ENCODE measurements around the gene SHQ1. TPM values are rescaled to one million over a fixed set of nuclear protein-coding genes. Genes with fewer than 3 reads are reported as not detected.

SHQ1 gene
- 12.3 TPM for total RNA-seq

DNA sequence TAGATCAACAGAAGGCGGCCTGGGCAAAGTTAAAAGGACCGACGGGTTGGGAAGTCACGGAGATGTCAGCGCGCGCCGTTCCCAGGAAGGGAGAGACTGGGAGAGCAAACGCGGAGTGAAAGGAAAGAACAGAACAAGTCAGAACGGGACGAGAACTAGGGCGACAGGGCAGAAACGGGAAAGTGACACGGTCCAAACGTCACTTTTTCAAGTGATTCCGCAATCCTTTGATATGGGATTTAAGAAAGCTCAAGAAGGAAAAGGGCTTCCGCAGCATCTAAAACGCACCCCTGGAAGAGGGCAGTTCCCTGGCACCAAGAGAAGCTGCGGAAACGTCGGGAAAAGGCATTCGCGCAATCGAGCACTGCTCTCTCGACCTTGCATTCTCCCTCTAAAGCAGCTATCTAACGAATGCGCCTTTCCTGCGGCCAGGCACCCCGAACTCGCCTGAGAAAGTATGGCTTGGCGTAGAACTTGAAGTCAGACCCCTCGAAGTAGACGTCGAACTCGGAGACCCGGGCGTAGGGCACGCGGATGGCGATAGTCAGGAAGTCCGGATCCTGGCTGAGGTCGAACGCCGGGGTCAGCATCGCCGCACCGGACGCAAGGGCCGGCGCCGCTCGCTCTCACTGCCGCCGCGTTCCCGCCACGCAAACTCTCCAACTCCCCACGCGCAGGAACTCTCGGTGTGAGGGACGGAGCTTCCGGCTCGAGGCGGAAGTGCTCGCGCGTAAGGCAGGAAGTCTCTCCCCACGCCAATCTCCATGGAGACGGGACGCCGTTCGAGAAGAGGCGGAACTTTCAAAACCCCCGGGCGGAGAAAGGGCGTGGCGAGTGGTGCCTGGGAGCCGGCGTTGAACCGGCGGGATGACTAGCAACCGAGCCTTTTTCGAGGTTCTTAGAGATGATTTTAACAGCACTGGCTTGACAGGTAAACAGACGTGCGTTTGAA lies at the start of gene SHQ1:
Gene SHQ1 (minus strand): TSS at position 695 of the 952 bp plus-strand sequence. CDS start 105 bp downstream, at position 590.
- no peaks in the 10 kb centered on the region for H3K36me3 ChIP-seq
- peaks cover 21% of the 10 kb centered on the region for H3K4me1 ChIP-seq
- DNase-seq (ENCODE audit: extremely low spot score in 2 of 2) = peak in 1 of 2 donors; percentile 93
- H3K9me3 ChIP-seq = no peaks in the 10 kb centered on the region
- H3K4me3 ChIP-seq = peak within 1 kb of the TSS; percentile 74 to 85
- intact Hi-C loops (cut with DNase I) = loop anchor here (2.0 to 10.0 kb wide), 2 partner anchors 149 to 207 kb away; partner anchors contain the start of gene PPP4R2
- no peaks in the 10 kb centered on the region for H3K27me3 ChIP-seq
- TF ChIP-seq POLR2AphosphoS5 (IDR thresholded peaks at IDR 0.05; ENCODE audit: insufficient read depth in 1 of 2, low read depth in 1 of 2) = peak; percentile 84 to 89
- TF ChIP-seq POLR2A (IDR thresholded peaks at IDR 0.05) = no peak
- H3K27ac ChIP-seq = peak within 1 kb of the TSS; percentile 70

DNA sequence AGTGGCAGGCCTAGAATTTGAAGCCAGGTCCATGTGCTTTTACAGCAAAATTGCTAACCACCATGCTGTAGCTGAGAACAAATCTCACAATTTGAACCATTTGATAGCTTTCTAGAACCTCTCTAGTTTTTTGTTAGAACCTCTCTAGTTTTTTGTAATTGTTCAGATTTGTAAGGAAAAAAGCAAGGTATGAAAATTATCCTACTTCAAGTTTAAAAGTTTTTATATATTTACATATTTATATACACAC lies 49.4 kb upstream of the SHQ1 start:
- DNase-seq (ENCODE audit: extremely low spot score in 2 of 2) = no peak
- intact Hi-C loops (cut with DNase I) = no loop called here
- Histone ChIP-seq H3K4me1 (peaks cover 28% of the 10 kb centered on the region), H3K27ac (peak overlapping the region; percentile 20), H3K9me3 (no peaks in the 10 kb centered on the region), H3K4me3 (no peak overlapping the region), H3K27me3 (no peaks in the 10 kb centered on the region), H3K36me3 (no peaks in the 10 kb centered on the region)
- TF ChIP-seq POLR2AphosphoS5 (IDR thresholded peaks at IDR 0.05; ENCODE audit: insufficient read depth in 1 of 2, low read depth in 1 of 2) (no peak), POLR2A (IDR thresholded peaks at IDR 0.05) (no peak), CTCF (IDR thresholded peaks at IDR 0.05) (no peak)

DNA sequence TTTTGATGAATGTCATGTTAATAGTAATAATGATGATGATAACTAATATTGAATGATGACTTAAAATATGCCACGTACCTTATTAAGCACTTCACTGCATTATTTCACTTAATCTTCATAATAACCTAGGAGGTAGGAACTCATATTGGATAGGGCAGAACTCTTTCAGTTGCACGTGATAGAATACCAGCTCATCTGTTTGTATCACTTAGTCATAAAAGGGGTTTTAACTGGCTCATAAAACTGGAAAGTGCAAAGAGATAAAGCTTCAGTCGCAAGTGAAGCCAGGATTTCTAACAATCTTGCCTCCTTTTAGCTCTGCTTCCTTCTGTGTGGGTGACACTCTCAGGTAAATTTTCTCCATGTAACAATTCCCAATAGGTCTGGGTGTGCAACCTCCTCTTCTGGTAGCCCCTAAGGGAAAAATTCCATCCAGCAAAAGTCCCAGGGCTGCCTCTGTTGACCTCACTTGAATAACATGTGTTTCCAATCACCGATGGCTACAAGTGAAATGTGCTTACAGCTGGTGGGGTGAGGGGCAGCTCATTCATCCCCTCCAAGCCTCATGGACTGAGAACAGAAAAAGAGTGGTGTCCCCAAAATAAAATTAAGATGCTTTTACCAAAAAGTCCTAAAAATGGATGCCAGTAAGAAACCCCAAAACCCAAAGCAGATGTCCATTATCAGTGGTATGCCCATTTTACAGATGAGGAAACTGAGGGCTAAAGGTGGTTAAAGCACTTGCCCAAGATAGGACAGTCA lies 48.9 kb upstream of the SHQ1 start:
- intact Hi-C loops (cut with DNase I) = loop anchor here (1.0 kb wide), 1 partner anchor 101 kb away; no protein-coding TSS in a partner anchor
- Histone ChIP-seq H3K36me3 (no peaks in the 10 kb centered on the region), H3K9me3 (no peaks in the 10 kb centered on the region), H3K27me3 (no peaks in the 10 kb centered on the region), H3K4me1 (peaks cover 28% of the 10 kb centered on the region), H3K4me3 (no peak overlapping the region), H3K27ac (peak overlapping the region; percentile 20)
- no peak for TF ChIP-seq POLR2AphosphoS5 (IDR thresholded peaks at IDR 0.05; ENCODE audit: insufficient read depth in 1 of 2, low read depth in 1 of 2)
- no peak for TF ChIP-seq POLR2A (IDR thresholded peaks at IDR 0.05)
- TF ChIP-seq CTCF (IDR thresholded peaks at IDR 0.05) = no peak
- DNase-seq (ENCODE audit: extremely low spot score in 2 of 2) = no peak

- TF ChIP-seq CTCF (IDR thresholded peaks at IDR 0.05) (no peak), POLR2A (IDR thresholded peaks at IDR 0.05) (no peak), POLR2AphosphoS5 (IDR thresholded peaks at IDR 0.05; ENCODE audit: insufficient read depth in 1 of 2, low read depth in 1 of 2) (no peak)
- no peaks in the 10 kb centered on the region for H3K9me3 ChIP-seq
- no peak overlapping the region for H3K27ac ChIP-seq
- H3K4me1 ChIP-seq = peaks cover 48% of the 10 kb centered on the region
- no peak for DNase-seq (ENCODE audit: extremely low spot score in 2 of 2)
- intact Hi-C loops (cut with DNase I) = no loop called here
- H3K27me3 ChIP-seq = no peaks in the 10 kb centered on the region
- no peak overlapping the region for H3K4me3 ChIP-seq
- no peaks in the 10 kb centered on the region for H3K36me3 ChIP-seq
These were observed 46.8 kb upstream of the SHQ1 start for GRCh38 chr3:72894976-72895552.

DNA sequence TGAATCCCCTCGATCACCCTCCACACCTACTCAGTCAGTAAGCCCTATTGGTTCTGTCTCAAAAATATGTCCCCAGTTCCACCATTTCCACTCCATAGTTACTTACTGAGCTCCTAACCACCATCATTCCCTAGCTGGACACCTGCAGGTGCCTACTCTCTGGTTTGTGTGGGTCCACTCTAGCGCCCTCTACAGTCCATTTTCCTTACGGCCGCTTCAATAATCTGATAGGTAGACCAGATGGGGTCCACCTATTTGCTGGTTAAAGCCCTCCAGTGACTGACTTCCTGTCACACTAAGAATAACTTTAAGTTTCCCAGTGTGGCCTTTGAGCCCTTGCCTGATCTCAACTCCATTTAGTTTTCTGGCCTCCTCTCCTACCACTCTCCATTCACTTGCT lies 44.6 kb upstream of the SHQ1 start:
- intact Hi-C loops (cut with DNase I) = no loop called here

More for the DNA sequence above, 44.6 kb upstream of the SHQ1 start:
- no peaks in the 10 kb centered on the region for H3K9me3 ChIP-seq
- peak overlapping the region; percentile 34 for H3K27ac ChIP-seq
- peaks cover 52% of the 10 kb centered on the region for H3K4me1 ChIP-seq
- H3K27me3 ChIP-seq = no peaks in the 10 kb centered on the region
- TF ChIP-seq POLR2AphosphoS5 (IDR thresholded peaks at IDR 0.05; ENCODE audit: insufficient read depth in 1 of 2, low read depth in 1 of 2) = no peak
- TF ChIP-seq POLR2A (IDR thresholded peaks at IDR 0.05) = no peak
- no peak for TF ChIP-seq CTCF (IDR thresholded peaks at IDR 0.05)
- no peaks in the 10 kb centered on the region for H3K36me3 ChIP-seq
- no peak overlapping the region for H3K4me3 ChIP-seq
- no peak for DNase-seq (ENCODE audit: extremely low spot score in 2 of 2)
